Neural progenitor cell (in vitro differentiated cells): ENCODE data around the gene ACBD6. TPM values are rescaled to one million over a fixed set of nuclear protein-coding genes. Genes with fewer than 3 reads are reported as not detected.

Experiments
- DNase-seq: peaks from one replicate; pipeline ENCODE4 v3.0.0-alpha.2; 2016; ENCODE audit warnings: low spot score
- H2AFZ ChIP-seq: fragments of 200-600 bp; sonication (generic); replicated peaks from 2 replicates; pipeline ENCODE4 v1.6.1; 2016; ENCODE audit warnings: antibody characterized with exemption
- H3F3A ChIP-seq: fragments of 200-600 bp; sonication (generic); 2 replicates; pipeline ENCODE4 v1.6.1; 2016; ENCODE audit warnings: antibody characterized with exemption, low read depth
- H3K27ac ChIP-seq: fragments of 200-600 bp; sonication (generic); 2 replicates; pipeline ENCODE4 v1.5.1; 2016; ENCODE audit warnings: mild to moderate bottlenecking
- H3K27me3 ChIP-seq: fragments of 200-600 bp; sonication (generic); 2 replicates; pipeline ENCODE4 v1.6.1; 2016; ENCODE audit warnings: mild to moderate bottlenecking, moderate library complexity
- H3K36me3 ChIP-seq: fragments of 200-600 bp; sonication (generic); 2 replicates; pipeline ENCODE4 v1.5.1; 2016
- H3K4me1 ChIP-seq: fragments of 200-600 bp; sonication (generic); 2 replicates; pipeline ENCODE4 v1.6.1; 2016; ENCODE audit warnings: mixed run types
- H3K4me2 ChIP-seq: fragments of 200-600 bp; sonication (generic); 2 replicates; pipeline ENCODE4 v1.6.1; 2016
- H3K4me3 ChIP-seq: fragments of 200-600 bp; sonication (generic); 2 replicates; pipeline ENCODE4 v1.5.1; 2016
- H3K79me2 ChIP-seq: fragments of 200-600 bp; sonication (generic); 2 replicates; pipeline ENCODE4 v1.6.1; 2016; ENCODE audit warnings: low read depth
- H3K9ac ChIP-seq: fragments of 200-600 bp; sonication (generic); 2 replicates; pipeline ENCODE4 v1.6.1; 2016
- H3K9me3 ChIP-seq: fragments of 200-600 bp; sonication (generic); 2 replicates; pipeline ENCODE4 v1.5.1; 2016; ENCODE audit warnings: low read depth
- H4K20me1 ChIP-seq: fragments of 200-600 bp; sonication (generic); 2 replicates; pipeline ENCODE4 v1.6.1; 2016; ENCODE audit warnings: low read depth
- H3K27ac Mint-ChIP-seq: 3 replicates; pipeline ENCODE4 v1.8.0; 2021; ENCODE audit warnings: mixed read lengths
- H3K27me3 Mint-ChIP-seq: 2 replicates; pipeline ENCODE4 v1.8.0; 2022; ENCODE audit warnings: low read depth, mild to moderate bottlenecking, inconsistent platforms, moderate library complexity, mixed read lengths; ENCODE audit not compliant: insufficient read depth
- H3K36me3 Mint-ChIP-seq: 3 replicates; pipeline ENCODE4 v1.8.0; 2021; ENCODE audit warnings: mixed read lengths
- H3K4me1 Mint-ChIP-seq: 3 replicates; pipeline ENCODE4 v1.8.0; 2021; ENCODE audit warnings: mixed read lengths
- H3K4me3 Mint-ChIP-seq: 3 replicates; pipeline ENCODE4 v1.8.0; 2021; ENCODE audit warnings: mild to moderate bottlenecking, moderate library complexity, mixed read lengths
- H3K9me3 Mint-ChIP-seq: 3 replicates; pipeline ENCODE4 v1.8.0; 2020; ENCODE audit warnings: mixed read lengths
- CTCF ChIP-seq: fragments of 200-600 bp; sonication (generic); IDR thresholded peaks from 2 replicates; pipeline ENCODE4 v1.5.1; 2017; ENCODE audit warnings: antibody characterized with exemption, mild to moderate bottlenecking
- EZH2 ChIP-seq: fragments of 200-600 bp; sonication (generic); IDR thresholded peaks from 2 replicates; pipeline ENCODE4 v1.6.1; 2017; ENCODE audit warnings: antibody characterized with exemption, mild to moderate bottlenecking, moderate library complexity
- EZH2phosphoT487 ChIP-seq: fragments of 200-600 bp; sonication (generic); IDR thresholded peaks from 2 replicates; pipeline ENCODE4 v1.6.1; 2017; ENCODE audit warnings: antibody characterized with exemption
- total RNA-seq: library from RNA; depleted of rRNA; stranded (reverse); fragments of >200 nt; gene quantifications from 2 replicates; pipeline ENCODE4 v1.2.3, GENCODE V29; 2015; ENCODE audit warnings: low replicate concordance

ACBD6 gene
- total RNA-seq, 1 donor from 2014 or later, result 36.8 TPM

- no peak overlapping the region for H3K4me2 ChIP-seq
- no peak overlapping the region for H3K27ac ChIP-seq
- peaks cover 11% of the 10 kb centered on the region for H3K27me3 Mint-ChIP-seq
- H3K9ac ChIP-seq, result no peak overlapping the region
- DNase-seq, result no peak
- H3K4me1 Mint-ChIP-seq, result peaks cover 5% of the 10 kb centered on the region
- no peaks in the 10 kb centered on the region for H3K79me2 ChIP-seq
- no peak overlapping the region for H2AFZ ChIP-seq
- no peaks in the 10 kb centered on the region for H3F3A ChIP-seq
- H3K4me3 ChIP-seq, result no peak overlapping the region
- H3K36me3 Mint-ChIP-seq, result no peaks in the 10 kb centered on the region
- no peaks in the 10 kb centered on the region for H3K9me3 ChIP-seq
- no peak overlapping the region for H3K27ac Mint-ChIP-seq
- H3K36me3 ChIP-seq, result no peaks in the 10 kb centered on the region
- TF ChIP-seq EZH2 (no peak), EZH2phosphoT487 (no peak), CTCF (no peak)
- H3K9me3 Mint-ChIP-seq, result no peaks in the 10 kb centered on the region
- H4K20me1 ChIP-seq, result no peaks in the 10 kb centered on the region
- H3K27me3 ChIP-seq, result no peaks in the 10 kb centered on the region
- no peak overlapping the region for H3K4me3 Mint-ChIP-seq
- H3K4me1 ChIP-seq, result no peaks in the 10 kb centered on the region
Measured at GRCh38 chr1:180247580-180247979, 254.8 kb downstream of the ACBD6 start.

- Histone ChIP-seq H3K36me3 (no peaks in the 10 kb centered on the region), H3K27me3 (peaks cover 4% of the 10 kb centered on the region), H3K4me3 (no peak overlapping the region), H3K9ac (no peak overlapping the region), H3K79me2 (no peaks in the 10 kb centered on the region), H3K9me3 (no peaks in the 10 kb centered on the region), H3K4me1 (no peaks in the 10 kb centered on the region), H3K27ac (no peak overlapping the region), H3K4me2 (no peak overlapping the region), H3F3A (peaks cover 2% of the 10 kb centered on the region), H4K20me1 (no peaks in the 10 kb centered on the region), H2AFZ (no peak overlapping the region)
- Mint-ChIP-seq H3K4me1 (peaks cover 3% of the 10 kb centered on the region), H3K4me3 (no peak overlapping the region), H3K27me3 (peaks cover 15% of the 10 kb centered on the region), H3K9me3 (no peaks in the 10 kb centered on the region), H3K27ac (no peak overlapping the region), H3K36me3 (no peaks in the 10 kb centered on the region)
- TF ChIP-seq EZH2 (no peak), CTCF (no peak), EZH2phosphoT487 (no peak)
- no peak for DNase-seq
Measured at GRCh38 chr1:180247061-180247460, 255.3 kb downstream of the ACBD6 start.

DNA sequence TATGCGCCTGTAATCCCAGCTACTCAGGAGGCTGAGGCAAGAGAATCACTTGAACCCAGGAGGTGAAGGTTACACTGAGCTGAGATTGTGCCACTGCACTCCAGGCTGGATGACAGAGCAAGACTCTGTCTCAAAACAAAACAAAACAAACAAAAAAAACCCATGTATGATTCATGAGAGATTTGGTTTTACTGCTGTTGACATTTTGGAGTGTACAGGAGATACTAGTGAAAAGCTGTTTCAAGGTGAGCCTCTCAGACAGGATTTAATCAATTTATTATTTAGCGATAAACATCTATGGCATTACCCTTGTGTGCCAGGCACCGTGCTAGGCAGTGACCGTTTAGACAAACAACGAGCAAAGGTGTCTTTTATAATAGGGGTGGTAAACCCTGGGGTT is 255.8 kb downstream of the ACBD6 start:
- Mint-ChIP-seq H3K36me3 (no peaks in the 10 kb centered on the region), H3K27ac (no peak overlapping the region), H3K27me3 (peaks cover 17% of the 10 kb centered on the region), H3K4me1 (peaks cover 3% of the 10 kb centered on the region), H3K9me3 (no peaks in the 10 kb centered on the region), H3K4me3 (no peak overlapping the region)
- peaks cover 8% of the 10 kb centered on the region for H3K27me3 ChIP-seq
- no peak overlapping the region for H3K27ac ChIP-seq
- DNase-seq, result no peak
- H3K9ac ChIP-seq, result no peak overlapping the region
- no peak overlapping the region for H3K4me3 ChIP-seq
- H2AFZ ChIP-seq, result no peak overlapping the region
- H3K36me3 ChIP-seq, result no peaks in the 10 kb centered on the region
- no peak overlapping the region for H3K4me2 ChIP-seq
- H3K79me2 ChIP-seq, result no peaks in the 10 kb centered on the region
- H3K9me3 ChIP-seq, result no peaks in the 10 kb centered on the region
- no peaks in the 10 kb centered on the region for H3K4me1 ChIP-seq
- TF ChIP-seq EZH2phosphoT487, result no peak
- TF ChIP-seq CTCF, result no peak
- TF ChIP-seq EZH2, result no peak
- H4K20me1 ChIP-seq, result peaks cover under 1% of the 10 kb centered on the region
- H3F3A ChIP-seq, result peaks cover 4% of the 10 kb centered on the region
